Measurements from ENCODE around the gene GRM4.

- no peak for TF ChIP-seq CTCF (IDR thresholded peaks at IDR 0.05; ENCODE audit: low read length)
- TF ChIP-seq EZH2 (IDR thresholded peaks at IDR 0.05; ENCODE audit: borderline replicate concordance, low read length) = no peak
These were observed 168.1 kb downstream of the GRM4 start for GRCh38 chr6:33977606-33978411.

Data from OCI-LY1 (cell line).